ENCODE measurements around the gene SIK3. TPM values are rescaled to one million over a fixed set of nuclear protein-coding genes. Genes with fewer than 3 reads are reported as not detected.

SIK3 gene
- total and polyA plus RNA-seq, 4 donors = 33.8 to 61.6 (median 51.8) TPM

DNA sequence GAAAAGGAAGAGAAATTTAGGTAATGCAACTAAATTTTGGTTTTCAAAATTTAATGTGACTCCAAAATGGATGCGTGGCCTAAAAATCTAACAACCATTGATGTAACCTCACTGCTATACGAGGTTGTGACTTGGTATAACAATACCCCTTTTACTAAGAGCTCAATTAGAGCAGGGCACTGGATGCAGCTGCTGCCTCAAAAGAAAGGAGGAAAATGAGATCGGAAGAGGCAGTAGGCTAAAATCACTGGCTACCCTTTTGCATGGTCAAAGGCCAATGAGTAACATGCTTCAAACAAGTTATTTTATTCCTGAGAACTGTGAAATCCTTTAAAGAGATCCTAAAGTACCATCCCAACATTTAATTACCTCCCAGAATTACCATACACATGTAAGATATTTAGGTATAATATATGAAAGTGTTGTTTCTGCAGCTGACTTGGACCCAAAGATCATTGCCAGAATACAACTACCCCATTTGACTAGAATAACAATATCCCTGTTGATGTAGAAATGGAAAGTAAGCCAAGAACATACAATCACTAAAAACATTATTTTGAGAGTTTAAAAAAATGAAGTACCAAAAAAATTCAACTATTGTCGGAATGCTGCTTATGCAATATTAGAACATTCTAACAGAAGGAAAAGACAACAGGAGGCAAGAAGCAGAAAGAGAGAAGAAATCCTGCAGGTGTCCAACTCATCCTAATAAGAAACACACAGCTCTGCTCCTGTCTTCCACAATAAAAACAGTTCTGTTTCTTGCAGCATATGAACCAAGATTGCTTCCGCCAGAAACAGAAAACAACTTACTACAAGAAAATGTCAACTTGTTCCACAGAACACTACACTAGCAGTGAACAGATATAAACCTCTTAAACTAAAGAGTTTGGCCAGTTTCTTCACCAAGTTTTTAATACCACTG is 15.0 kb downstream of the SIK3 start:
- H3K27ac ChIP-seq (ENCODE audit: low read depth, low read length) = peak overlapping the region; percentile 36
- no peaks in the 10 kb centered on the region for H3K9me3 ChIP-seq (ENCODE audit: control insufficient read depth, insufficient read depth, low read length)
- peaks cover 5% of the 10 kb centered on the region for H3K4me1 ChIP-seq (ENCODE audit: control insufficient read depth, insufficient read depth, low read length)
- DNase-seq (ENCODE audit: low read depth in 4 of 6, low spot score in 6 of 6) = peak in 2 of 6 donors; percentile 46 to 47
- H3K27me3 ChIP-seq (ENCODE audit: control insufficient read depth, insufficient read depth, low read length) = no peaks in the 10 kb centered on the region
- 50% methylated on average over 1 of the region's 5 CpGs for WGBS (ENCODE audit: insufficient coverage)
- H3K36me3 ChIP-seq (ENCODE audit: control insufficient read depth, insufficient read depth, low read length) = no peaks in the 10 kb centered on the region
- no peak overlapping the region for H3K4me3 ChIP-seq (ENCODE audit: low read depth, low read length)

DNA sequence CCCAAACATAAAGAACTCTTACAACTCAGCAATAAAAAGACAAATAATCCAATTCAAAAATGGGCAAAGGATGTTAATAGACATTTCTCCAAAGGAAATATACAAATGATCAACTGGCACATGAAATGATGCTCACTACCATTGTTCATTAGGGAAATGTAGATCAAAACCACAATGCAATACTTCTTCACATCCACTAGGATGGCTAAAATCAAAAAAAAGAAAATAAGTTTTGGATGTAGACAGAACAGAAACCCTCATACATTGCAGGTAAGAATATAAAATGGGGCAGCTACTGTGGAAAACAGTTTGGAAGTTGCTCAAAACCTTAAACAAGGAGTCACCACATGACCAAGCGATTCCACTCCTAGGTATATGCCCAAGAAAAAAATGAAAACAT is 16.3 kb downstream of the SIK3 start:
- DNase-seq (ENCODE audit: low read depth in 4 of 6, low spot score in 6 of 6) = no peak
- no CpG with 5 or more reads among the region's 1 CpG for WGBS (ENCODE audit: insufficient coverage)
- Histone ChIP-seq H3K9me3 (ENCODE audit: control insufficient read depth, insufficient read depth, low read length) (no peaks in the 10 kb centered on the region), H3K4me3 (ENCODE audit: low read depth, low read length) (no peak overlapping the region), H3K36me3 (ENCODE audit: control insufficient read depth, insufficient read depth, low read length) (no peaks in the 10 kb centered on the region), H3K4me1 (ENCODE audit: control insufficient read depth, insufficient read depth, low read length) (peaks cover 5% of the 10 kb centered on the region), H3K27me3 (ENCODE audit: control insufficient read depth, insufficient read depth, low read length) (no peaks in the 10 kb centered on the region), H3K27ac (ENCODE audit: low read depth, low read length) (no peak overlapping the region)

- Histone ChIP-seq H3K9me3 (ENCODE audit: control insufficient read depth, insufficient read depth, low read length) (no peaks in the 10 kb centered on the region), H3K27me3 (ENCODE audit: control insufficient read depth, insufficient read depth, low read length) (no peaks in the 10 kb centered on the region), H3K27ac (ENCODE audit: low read depth, low read length) (no peak overlapping the region), H3K4me1 (ENCODE audit: control insufficient read depth, insufficient read depth, low read length) (peaks cover 5% of the 10 kb centered on the region), H3K36me3 (ENCODE audit: control insufficient read depth, insufficient read depth, low read length) (no peaks in the 10 kb centered on the region), H3K4me3 (ENCODE audit: low read depth, low read length) (no peak overlapping the region)
- DNase-seq (ENCODE audit: low read depth in 4 of 6, low spot score in 6 of 6) = no peak
- WGBS (ENCODE audit: insufficient coverage) = 100% methylated on average over 1 of the region's 5 CpGs
Measured at GRCh38 chr11:117080370-117080769, 17.9 kb downstream of the SIK3 start.

DNA sequence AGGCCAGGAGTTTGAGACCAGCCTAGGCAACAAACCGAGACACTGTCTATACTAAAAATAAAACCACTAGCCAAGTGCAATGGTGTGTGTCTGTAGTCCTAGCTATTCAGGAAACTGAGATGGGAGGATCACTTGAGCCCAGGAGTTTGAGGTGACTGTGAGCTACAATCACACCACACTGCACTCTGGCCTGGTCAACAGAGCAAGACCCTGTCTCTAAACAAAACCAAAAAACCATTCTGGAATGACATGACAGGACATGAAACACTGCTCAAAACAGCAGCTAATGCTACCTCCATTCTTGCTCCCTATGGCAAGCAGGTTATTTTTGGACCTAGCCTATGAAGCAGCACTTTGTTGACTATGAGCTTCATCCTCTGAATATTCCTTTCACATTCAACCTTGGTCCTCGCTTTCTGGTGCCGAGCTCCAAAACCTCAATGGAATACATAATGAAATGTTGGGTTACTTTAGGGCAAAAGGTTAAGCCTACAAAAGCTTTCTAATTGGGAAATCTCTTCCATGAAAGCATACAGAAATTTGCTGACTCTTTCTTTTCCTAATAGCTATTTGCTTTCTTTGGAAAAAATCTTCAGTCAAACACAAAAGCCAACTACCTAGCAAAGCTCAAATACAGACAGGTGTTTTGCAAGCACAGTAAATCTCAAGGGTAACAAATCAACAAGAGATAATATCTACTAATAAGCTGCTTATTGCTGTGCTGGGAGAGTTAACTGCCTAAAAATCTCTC is 21.1 kb downstream of the SIK3 start:
- no CpG with 5 or more reads among the region's 3 CpGs for WGBS (ENCODE audit: insufficient coverage)
- Histone ChIP-seq H3K36me3 (ENCODE audit: control insufficient read depth, insufficient read depth, low read length) (no peaks in the 10 kb centered on the region), H3K27me3 (ENCODE audit: control insufficient read depth, insufficient read depth, low read length) (no peaks in the 10 kb centered on the region), H3K4me1 (ENCODE audit: control insufficient read depth, insufficient read depth, low read length) (no peaks in the 10 kb centered on the region), H3K27ac (ENCODE audit: low read depth, low read length) (no peak overlapping the region), H3K4me3 (ENCODE audit: low read depth, low read length) (no peak overlapping the region), H3K9me3 (ENCODE audit: control insufficient read depth, insufficient read depth, low read length) (no peaks in the 10 kb centered on the region)
- peak in 1 of 6 donors; percentile 77 for DNase-seq (ENCODE audit: low read depth in 4 of 6, low spot score in 6 of 6)

- DNase-seq (ENCODE audit: low read depth in 4 of 6, low spot score in 6 of 6) = no peak
- Histone ChIP-seq H3K4me3 (ENCODE audit: low read depth, low read length) (no peak overlapping the region), H3K9me3 (ENCODE audit: control insufficient read depth, insufficient read depth, low read length) (no peaks in the 10 kb centered on the region), H3K36me3 (ENCODE audit: control insufficient read depth, insufficient read depth, low read length) (no peaks in the 10 kb centered on the region), H3K4me1 (ENCODE audit: control insufficient read depth, insufficient read depth, low read length) (peaks cover 4% of the 10 kb centered on the region), H3K27me3 (ENCODE audit: control insufficient read depth, insufficient read depth, low read length) (no peaks in the 10 kb centered on the region), H3K27ac (ENCODE audit: low read depth, low read length) (no peak overlapping the region)
- no CpG with 5 or more reads among the region's 1 CpG for WGBS (ENCODE audit: insufficient coverage)
Measured at GRCh38 chr11:117075186-117075585, 23.0 kb downstream of the SIK3 start.

DNA sequence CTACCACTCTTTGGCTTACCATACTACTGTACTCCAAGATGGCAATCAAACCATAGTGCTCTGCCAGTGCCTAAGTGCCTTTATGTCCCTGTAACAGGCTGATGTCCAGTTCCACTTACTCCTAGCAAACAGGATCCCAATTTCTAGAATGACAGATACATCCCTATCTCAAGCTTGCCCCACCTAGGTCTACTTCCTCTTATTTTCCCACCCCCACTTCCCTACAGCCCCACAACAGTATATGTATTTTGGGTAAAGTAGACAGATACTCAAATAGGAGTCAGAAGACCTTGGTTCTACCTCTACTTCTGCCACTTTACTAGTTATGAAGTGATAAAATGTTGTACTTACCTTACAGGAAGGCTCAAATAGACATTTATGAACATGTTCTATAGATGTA is 24.1 kb downstream of the SIK3 start:
- no peak overlapping the region for H3K27ac ChIP-seq (ENCODE audit: low read depth, low read length)
- no peak overlapping the region for H3K4me3 ChIP-seq (ENCODE audit: low read depth, low read length)
- H3K36me3 ChIP-seq (ENCODE audit: control insufficient read depth, insufficient read depth, low read length) = no peaks in the 10 kb centered on the region
- no peak for DNase-seq (ENCODE audit: low read depth in 4 of 6, low spot score in 6 of 6)
- no peaks in the 10 kb centered on the region for H3K27me3 ChIP-seq (ENCODE audit: control insufficient read depth, insufficient read depth, low read length)
- H3K9me3 ChIP-seq (ENCODE audit: control insufficient read depth, insufficient read depth, low read length) = no peaks in the 10 kb centered on the region
- H3K4me1 ChIP-seq (ENCODE audit: control insufficient read depth, insufficient read depth, low read length) = peaks cover 4% of the 10 kb centered on the region

- Histone ChIP-seq H3K27ac (ENCODE audit: low read depth, low read length) (no peak overlapping the region), H3K4me1 (ENCODE audit: control insufficient read depth, insufficient read depth, low read length) (peaks cover 4% of the 10 kb centered on the region), H3K4me3 (ENCODE audit: low read depth, low read length) (no peak overlapping the region), H3K27me3 (ENCODE audit: control insufficient read depth, insufficient read depth, low read length) (no peaks in the 10 kb centered on the region), H3K36me3 (ENCODE audit: control insufficient read depth, insufficient read depth, low read length) (no peaks in the 10 kb centered on the region), H3K9me3 (ENCODE audit: control insufficient read depth, insufficient read depth, low read length) (no peaks in the 10 kb centered on the region)
- DNase-seq (ENCODE audit: low read depth in 4 of 6, low spot score in 6 of 6) = no peak
- WGBS (ENCODE audit: insufficient coverage) = no CpG with 5 or more reads among the region's 2 CpGs
Measured at GRCh38 chr11:117073539-117073938, 24.7 kb downstream of the SIK3 start.

GRCh38 chr11:117072517-117073461 is 25.4 kb downstream of the SIK3 start:
- H3K27ac ChIP-seq (ENCODE audit: low read depth, low read length) = no peak overlapping the region
- H3K4me3 ChIP-seq (ENCODE audit: low read depth, low read length) = no peak overlapping the region
- H3K4me1 ChIP-seq (ENCODE audit: control insufficient read depth, insufficient read depth, low read length) = peaks cover 4% of the 10 kb centered on the region
- no peak for DNase-seq (ENCODE audit: low read depth in 4 of 6, low spot score in 6 of 6)
- WGBS (ENCODE audit: insufficient coverage) = no CpG with 5 or more reads among the region's 5 CpGs
- no peaks in the 10 kb centered on the region for H3K27me3 ChIP-seq (ENCODE audit: control insufficient read depth, insufficient read depth, low read length)
- no peaks in the 10 kb centered on the region for H3K9me3 ChIP-seq (ENCODE audit: control insufficient read depth, insufficient read depth, low read length)
- H3K36me3 ChIP-seq (ENCODE audit: control insufficient read depth, insufficient read depth, low read length) = no peaks in the 10 kb centered on the region

DNA sequence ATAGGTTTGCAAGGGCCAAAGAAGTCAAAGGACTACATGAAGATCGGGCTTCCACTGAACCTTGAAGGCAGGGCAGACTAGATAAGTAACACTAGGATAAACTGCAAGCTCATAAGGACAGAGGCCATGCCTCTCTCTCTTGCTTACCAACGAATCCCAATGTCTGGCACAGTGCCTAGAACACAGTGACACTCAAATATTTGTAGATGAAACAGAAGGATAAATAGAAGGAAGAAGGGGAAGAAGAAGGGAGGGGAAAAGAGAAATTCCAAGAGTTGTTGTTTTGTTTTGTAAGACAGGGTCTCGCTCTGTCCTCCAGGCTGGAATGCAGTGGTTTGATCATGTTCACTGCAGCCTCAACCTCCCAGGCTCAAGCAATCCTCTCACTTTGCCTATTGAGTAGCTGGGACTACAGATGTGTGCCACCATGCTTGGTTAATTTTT is 26.9 kb downstream of the SIK3 start:
- Histone ChIP-seq H3K27ac (ENCODE audit: low read depth, low read length) (no peak overlapping the region), H3K36me3 (ENCODE audit: control insufficient read depth, insufficient read depth, low read length) (no peaks in the 10 kb centered on the region), H3K9me3 (ENCODE audit: control insufficient read depth, insufficient read depth, low read length) (no peaks in the 10 kb centered on the region), H3K27me3 (ENCODE audit: control insufficient read depth, insufficient read depth, low read length) (no peaks in the 10 kb centered on the region), H3K4me1 (ENCODE audit: control insufficient read depth, insufficient read depth, low read length) (peaks cover 4% of the 10 kb centered on the region), H3K4me3 (ENCODE audit: low read depth, low read length) (no peak overlapping the region)
- peak in 1 of 6 donors; percentile 52 for DNase-seq (ENCODE audit: low read depth in 4 of 6, low spot score in 6 of 6)
- 81% methylated on average over 2 of the region's 3 CpGs for WGBS (ENCODE audit: insufficient coverage)
